ENCODE results near the gene PPY. TPM values are rescaled to one million over a fixed set of nuclear protein-coding genes. Genes with fewer than 3 reads are reported as not detected.

PPY gene
- total RNA-seq, 1 donor from 2014 or later = not detected

DNA sequence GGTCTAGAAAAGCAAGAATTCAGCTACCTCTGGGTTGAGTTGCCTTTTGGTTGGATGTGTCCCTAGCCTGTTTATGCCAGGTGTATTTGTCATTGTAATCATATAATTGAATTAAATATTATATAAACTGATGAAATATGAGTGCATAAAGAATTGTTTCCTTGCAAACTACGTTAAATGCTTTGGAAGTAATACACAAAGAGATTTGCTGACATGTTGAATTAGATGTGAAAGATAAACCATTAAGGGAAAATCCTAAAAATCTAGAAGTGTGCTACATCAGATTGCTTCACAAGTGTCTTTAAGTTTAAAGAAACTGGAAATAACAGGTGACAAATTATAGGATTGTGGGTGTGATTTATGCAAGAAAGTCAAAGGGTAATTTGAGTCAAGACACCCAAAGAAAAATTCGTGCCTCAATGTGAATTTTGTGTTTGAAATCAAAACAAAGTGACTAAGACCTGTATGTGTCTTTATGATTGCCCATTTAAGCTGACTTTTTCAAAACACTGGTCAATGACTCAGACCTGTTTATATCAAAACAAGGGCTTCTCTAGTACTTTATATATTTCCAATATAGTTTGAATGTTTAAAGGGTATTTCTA lies 16.6 kb upstream of the PPY start:
- Mint-ChIP-seq H3K4me3 (ENCODE audit: unreplicated experiment) (no peak overlapping the region), H3K36me3 (ENCODE audit: low read depth) (no peaks in the 10 kb centered on the region), H3K27me3 (ENCODE audit: low read depth) (peaks cover 34% of the 10 kb centered on the region), H3K9me3 (ENCODE audit: low read depth) (no peaks in the 10 kb centered on the region), H3K27ac (ENCODE audit: unreplicated experiment) (no peak overlapping the region), H3K4me1 (ENCODE audit: low read depth) (no peaks in the 10 kb centered on the region)
- TF ChIP-seq, protein P1, sequence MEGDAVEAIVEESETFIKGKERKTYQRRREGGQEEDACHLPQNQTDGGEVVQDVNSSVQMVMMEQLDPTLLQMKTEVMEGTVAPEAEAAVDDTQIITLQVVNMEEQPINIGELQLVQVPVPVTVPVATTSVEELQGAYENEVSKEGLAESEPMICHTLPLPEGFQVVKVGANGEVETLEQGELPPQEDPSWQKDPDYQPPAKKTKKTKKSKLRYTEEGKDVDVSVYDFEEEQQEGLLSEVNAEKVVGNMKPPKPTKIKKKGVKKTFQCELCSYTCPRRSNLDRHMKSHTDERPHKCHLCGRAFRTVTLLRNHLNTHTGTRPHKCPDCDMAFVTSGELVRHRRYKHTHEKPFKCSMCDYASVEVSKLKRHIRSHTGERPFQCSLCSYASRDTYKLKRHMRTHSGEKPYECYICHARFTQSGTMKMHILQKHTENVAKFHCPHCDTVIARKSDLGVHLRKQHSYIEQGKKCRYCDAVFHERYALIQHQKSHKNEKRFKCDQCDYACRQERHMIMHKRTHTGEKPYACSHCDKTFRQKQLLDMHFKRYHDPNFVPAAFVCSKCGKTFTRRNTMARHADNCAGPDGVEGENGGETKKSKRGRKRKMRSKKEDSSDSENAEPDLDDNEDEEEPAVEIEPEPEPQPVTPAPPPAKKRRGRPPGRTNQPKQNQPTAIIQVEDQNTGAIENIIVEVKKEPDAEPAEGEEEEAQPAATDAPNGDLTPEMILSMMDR (IDR thresholded peaks at IDR 0.05) = no peak
- no peak for DNase-seq (ENCODE audit: low spot score)

DNA sequence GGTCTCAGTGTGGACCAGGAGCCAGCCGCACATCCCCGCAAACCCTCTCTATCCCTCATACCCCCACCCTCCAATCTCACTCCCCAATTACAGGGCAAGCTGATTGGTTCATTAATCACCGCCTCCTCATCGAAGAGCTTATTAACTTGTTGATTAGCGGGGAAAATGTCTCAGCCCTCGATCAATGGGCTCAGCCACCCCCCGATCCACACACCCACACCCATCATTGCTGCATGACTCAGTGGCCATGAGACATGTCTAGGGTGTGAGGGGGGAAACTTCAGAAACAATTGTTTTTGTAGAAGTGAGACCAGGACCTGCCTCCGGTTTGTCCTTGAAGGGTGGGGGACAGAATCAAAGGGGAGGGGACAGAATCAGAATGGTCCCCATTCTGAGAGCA lies 13.9 kb upstream of the PPY start:
- Mint-ChIP-seq H3K4me1 (ENCODE audit: low read depth) (peaks cover 8% of the 10 kb centered on the region), H3K9me3 (ENCODE audit: low read depth) (no peaks in the 10 kb centered on the region), H3K27me3 (ENCODE audit: low read depth) (peaks cover 32% of the 10 kb centered on the region), H3K36me3 (ENCODE audit: low read depth) (peaks cover 1% of the 10 kb centered on the region), H3K4me3 (ENCODE audit: unreplicated experiment) (no peak overlapping the region), H3K27ac (ENCODE audit: unreplicated experiment) (no peak overlapping the region)
- TF ChIP-seq, protein P1 (IDR thresholded peaks at IDR 0.05) = no peak
- DNase-seq (ENCODE audit: low spot score) = no peak

DNA sequence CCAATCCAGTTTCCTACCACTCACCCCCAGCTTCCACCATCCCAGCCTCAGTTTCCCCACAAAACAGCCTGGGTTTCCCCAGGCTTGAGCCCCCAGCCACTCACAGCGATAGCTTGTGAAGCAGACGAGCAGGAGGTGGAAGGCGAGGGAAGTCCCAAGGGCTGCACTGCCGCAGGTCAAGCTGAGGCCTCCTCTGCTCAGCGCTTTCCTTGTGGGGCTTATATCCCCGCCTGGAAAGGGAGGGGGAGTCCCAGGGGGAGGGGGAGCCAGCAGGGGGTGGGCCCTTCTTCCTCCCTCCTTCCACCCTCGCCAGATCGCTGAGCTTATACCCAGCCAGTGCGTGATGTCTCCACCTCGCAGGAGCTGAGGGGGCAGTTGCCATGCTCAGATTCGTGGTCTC lies 11.5 kb upstream of the PPY start, which contains the start of gene PYY:
TSS of gene PYY (minus strand) at position 195 of the 400 bp plus-strand sequence. CDS start 457 bp downstream, outside the sequence.
- Mint-ChIP-seq H3K27me3 (ENCODE audit: low read depth) (peaks cover 49% of the 10 kb centered on the region), H3K36me3 (ENCODE audit: low read depth) (peaks cover 1% of the 10 kb centered on the region), H3K4me3 (ENCODE audit: unreplicated experiment) (no peak within 1 kb of the TSS), H3K27ac (ENCODE audit: unreplicated experiment) (no peak within 1 kb of the TSS), H3K4me1 (ENCODE audit: low read depth) (peaks cover 8% of the 10 kb centered on the region), H3K9me3 (ENCODE audit: low read depth) (no peaks in the 10 kb centered on the region)
- TF ChIP-seq, protein P1 (IDR thresholded peaks at IDR 0.05) = no peak
- DNase-seq (ENCODE audit: low spot score) = no peak

DNA sequence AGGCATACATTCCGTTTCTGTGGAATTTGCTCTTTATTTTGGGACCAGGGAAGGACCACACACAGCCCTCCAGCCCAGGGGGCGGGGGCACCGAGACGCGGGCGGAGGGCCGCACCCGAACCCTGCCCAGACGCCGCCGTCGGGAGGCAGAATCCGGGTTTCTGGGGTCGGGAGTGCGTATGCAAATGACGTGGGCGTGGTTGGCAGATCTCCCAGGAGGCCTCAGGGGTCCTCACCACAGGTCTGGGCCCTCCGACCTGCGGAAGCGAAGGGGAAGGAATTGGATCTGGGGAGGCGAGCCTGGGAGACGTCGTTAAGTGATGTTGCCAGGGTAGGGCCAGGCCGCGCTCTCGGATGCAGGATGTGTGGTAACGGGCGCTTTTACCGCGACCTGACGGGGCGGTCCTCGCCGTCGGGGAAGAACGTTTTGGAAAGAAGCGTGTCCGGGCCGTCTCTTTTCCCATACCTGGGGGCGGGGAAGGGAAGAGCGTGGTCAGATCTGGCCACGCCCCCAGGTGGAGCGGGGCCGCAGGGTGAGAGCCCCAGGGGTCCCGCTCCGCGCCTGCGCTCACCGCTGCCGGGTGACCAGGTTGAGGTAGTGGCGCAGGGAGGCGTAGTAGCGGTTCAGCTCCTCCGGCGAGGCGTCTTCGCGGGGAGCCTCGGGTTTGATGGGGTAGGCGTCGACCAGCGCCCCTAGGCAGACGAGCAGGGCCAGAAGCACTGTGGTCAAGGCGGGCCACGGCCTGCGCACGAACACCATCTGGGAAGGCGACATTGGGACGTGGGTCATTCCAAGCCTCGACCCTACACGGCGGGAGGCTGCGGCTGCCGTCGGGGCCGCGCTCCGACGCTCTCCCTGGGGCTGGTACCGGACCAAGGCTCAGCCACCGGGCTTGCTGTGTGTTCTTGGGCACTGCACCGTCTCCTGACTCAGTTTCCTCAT lies 10.7 kb upstream of the PPY start:
- Mint-ChIP-seq H3K27ac (ENCODE audit: unreplicated experiment) (no peak overlapping the region), H3K4me1 (ENCODE audit: low read depth) (peaks cover 8% of the 10 kb centered on the region), H3K27me3 (ENCODE audit: low read depth) (peaks cover 49% of the 10 kb centered on the region), H3K4me3 (ENCODE audit: unreplicated experiment) (peak overlapping the region; percentile 59), H3K9me3 (ENCODE audit: low read depth) (no peaks in the 10 kb centered on the region), H3K36me3 (ENCODE audit: low read depth) (peaks cover 1% of the 10 kb centered on the region)
- TF ChIP-seq, protein P1 (IDR thresholded peaks at IDR 0.05) = no peak
- DNase-seq (ENCODE audit: low spot score) = no peak

DNA sequence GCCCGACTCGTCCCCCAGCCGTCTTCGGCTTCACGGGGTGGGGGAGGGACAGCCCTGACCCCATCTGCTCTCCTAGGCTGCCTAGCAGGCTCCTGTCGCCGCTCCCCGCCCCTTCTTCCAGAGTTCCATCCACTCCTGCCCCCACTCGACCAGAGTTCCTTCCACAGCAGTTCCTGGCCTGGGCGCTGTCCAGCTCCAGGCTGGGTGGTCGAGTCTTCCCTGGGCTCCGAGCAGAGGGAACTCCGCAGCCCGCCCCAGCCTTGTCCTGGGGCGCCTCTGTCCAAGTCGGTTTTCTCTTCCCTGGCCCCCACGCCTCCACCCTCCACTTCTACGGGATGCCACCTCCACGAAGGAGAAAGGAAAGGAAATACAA lies 10.1 kb upstream of the PPY start:
- Mint-ChIP-seq H3K9me3 (ENCODE audit: low read depth) (no peaks in the 10 kb centered on the region), H3K36me3 (ENCODE audit: low read depth) (peaks cover 1% of the 10 kb centered on the region), H3K4me3 (ENCODE audit: unreplicated experiment) (peak overlapping the region; percentile 59), H3K4me1 (ENCODE audit: low read depth) (peaks cover 8% of the 10 kb centered on the region), H3K27ac (ENCODE audit: unreplicated experiment) (no peak overlapping the region), H3K27me3 (ENCODE audit: low read depth) (peaks cover 51% of the 10 kb centered on the region)
- DNase-seq (ENCODE audit: low spot score) = no peak
- TF ChIP-seq, protein P1 (IDR thresholded peaks at IDR 0.05) = no peak

Data from chondrocyte (in vitro differentiated cells).